ENCODE data around the gene GZMB. TPM values are rescaled to one million over a fixed set of nuclear protein-coding genes. Genes with fewer than 3 reads are reported as not detected.

Gene GZMB
- polyA plus RNA-seq, 1 experiment = not detected

GRCh38 chr14:24670594-24670993, 36.6 kb upstream of the GZMB start:
- Histone ChIP-seq H3K36me3 (ENCODE audit: control insufficient read depth, insufficient read depth, low read length) (no peaks in the 10 kb centered on the region), H3K27me3 (ENCODE audit: control insufficient read depth, insufficient read depth, low read length) (no peaks in the 10 kb centered on the region), H3K4me3 (ENCODE audit: low read depth, low read length) (no peak overlapping the region)
- no peak for TF ChIP-seq CTCF (IDR thresholded peaks at IDR 0.05; ENCODE audit: insufficient read depth, low read depth, low read length)
- DNase-seq (ENCODE audit: low read depth) = no peak
- POLR2A ChIA-PET = no interaction called here
- CTCF ChIA-PET = no interaction called here

- Histone ChIP-seq H3K4me3 (ENCODE audit: low read depth, low read length) (no peak overlapping the region), H3K36me3 (ENCODE audit: control insufficient read depth, insufficient read depth, low read length) (no peaks in the 10 kb centered on the region), H3K27me3 (ENCODE audit: control insufficient read depth, insufficient read depth, low read length) (no peaks in the 10 kb centered on the region)
- CTCF ChIA-PET = no interaction called here
- no peak for DNase-seq (ENCODE audit: low read depth)
- no peak for TF ChIP-seq CTCF (IDR thresholded peaks at IDR 0.05; ENCODE audit: insufficient read depth, low read depth, low read length)
- POLR2A ChIA-PET = no interaction called here
Measured at GRCh38 chr14:24669651-24670050, 35.7 kb upstream of the GZMB start.

GRCh38 chr14:24665440-24665991, 31.5 kb upstream of the GZMB start:
- Histone ChIP-seq H3K27me3 (ENCODE audit: control insufficient read depth, insufficient read depth, low read length) (no peaks in the 10 kb centered on the region), H3K4me3 (ENCODE audit: low read depth, low read length) (no peak overlapping the region), H3K36me3 (ENCODE audit: control insufficient read depth, insufficient read depth, low read length) (no peaks in the 10 kb centered on the region)
- POLR2A ChIA-PET = no interaction called here
- no peak for TF ChIP-seq CTCF (IDR thresholded peaks at IDR 0.05; ENCODE audit: insufficient read depth, low read depth, low read length)
- no peak for DNase-seq (ENCODE audit: low read depth)
- CTCF ChIA-PET = no interaction called here

GRCh38 chr14:24664366-24664765, 30.4 kb upstream of the GZMB start:
- no peaks in the 10 kb centered on the region for H3K27me3 ChIP-seq (ENCODE audit: control insufficient read depth, insufficient read depth, low read length)
- H3K4me3 ChIP-seq (ENCODE audit: low read depth, low read length) = no peak overlapping the region
- no peak for DNase-seq (ENCODE audit: low read depth)
- TF ChIP-seq CTCF (IDR thresholded peaks at IDR 0.05; ENCODE audit: insufficient read depth, low read depth, low read length) = no peak
- POLR2A ChIA-PET = no interaction called here
- CTCF ChIA-PET = no interaction called here
- no peaks in the 10 kb centered on the region for H3K36me3 ChIP-seq (ENCODE audit: control insufficient read depth, insufficient read depth, low read length)

GRCh38 chr14:24662753-24663152, 28.8 kb upstream of the GZMB start:
- ChIA-PET CTCF (no interaction called here), POLR2A (no interaction called here)

More at GRCh38 chr14:24662753-24663152, 28.8 kb upstream of the GZMB start:
- no peak for TF ChIP-seq CTCF (IDR thresholded peaks at IDR 0.05; ENCODE audit: insufficient read depth, low read depth, low read length)
- no peak for DNase-seq (ENCODE audit: low read depth)
- Histone ChIP-seq H3K36me3 (ENCODE audit: control insufficient read depth, insufficient read depth, low read length) (no peaks in the 10 kb centered on the region), H3K27me3 (ENCODE audit: control insufficient read depth, insufficient read depth, low read length) (no peaks in the 10 kb centered on the region), H3K4me3 (ENCODE audit: low read depth, low read length) (no peak overlapping the region)
